Peyer's patch (tissue), 4 donors: Measurements from ENCODE around the gene SHISA2.

ENCODE experiments used
- POLR2A ChIP-seq, 2 donors: fragments of 450-650 bp; IDR thresholded peaks; one replicate each; pipeline ENCODE4 v1.5.1; 2017; ENCODE audit warnings: antibody characterized with exemption in 2 of 2, mild to moderate bottlenecking in 2 of 2, moderate library complexity in 2 of 2
- TF ChIP-seq, protein P1 (sequence below), 6 experiments: fragments of 450-650 bp in 4 of 6; fragments of 200-600 bp in 2 of 6; sonication (generic) in 1 of 6; IDR thresholded peaks; one replicate each; pipeline ENCODE4 v1.5.1; 2017 to 2019; ENCODE audit warnings: antibody characterized with exemption in 6 of 6, mild to moderate bottlenecking in 3 of 6, moderate library complexity in 1 of 6

DNA sequence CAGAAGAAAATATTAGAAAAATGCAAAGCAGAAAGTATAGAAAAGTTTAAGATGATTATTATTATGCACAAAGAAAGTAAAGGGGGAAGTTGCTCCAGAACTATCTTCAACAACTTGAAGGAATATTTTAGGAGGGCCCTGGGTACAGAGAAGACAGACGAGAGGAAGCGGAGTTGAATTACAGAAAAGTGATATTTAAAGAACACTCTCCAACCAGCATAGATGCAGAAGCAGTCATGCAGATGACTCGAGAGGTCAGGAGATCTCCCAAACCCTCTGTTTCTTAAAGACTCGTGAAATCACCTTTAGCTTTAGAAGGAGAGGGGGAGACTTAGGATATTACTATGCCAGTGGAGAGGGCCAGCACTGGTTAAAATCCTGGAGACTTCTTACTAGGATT, 8.5 kb upstream of the SHISA2 start:
- TF ChIP-seq, protein P1, sequence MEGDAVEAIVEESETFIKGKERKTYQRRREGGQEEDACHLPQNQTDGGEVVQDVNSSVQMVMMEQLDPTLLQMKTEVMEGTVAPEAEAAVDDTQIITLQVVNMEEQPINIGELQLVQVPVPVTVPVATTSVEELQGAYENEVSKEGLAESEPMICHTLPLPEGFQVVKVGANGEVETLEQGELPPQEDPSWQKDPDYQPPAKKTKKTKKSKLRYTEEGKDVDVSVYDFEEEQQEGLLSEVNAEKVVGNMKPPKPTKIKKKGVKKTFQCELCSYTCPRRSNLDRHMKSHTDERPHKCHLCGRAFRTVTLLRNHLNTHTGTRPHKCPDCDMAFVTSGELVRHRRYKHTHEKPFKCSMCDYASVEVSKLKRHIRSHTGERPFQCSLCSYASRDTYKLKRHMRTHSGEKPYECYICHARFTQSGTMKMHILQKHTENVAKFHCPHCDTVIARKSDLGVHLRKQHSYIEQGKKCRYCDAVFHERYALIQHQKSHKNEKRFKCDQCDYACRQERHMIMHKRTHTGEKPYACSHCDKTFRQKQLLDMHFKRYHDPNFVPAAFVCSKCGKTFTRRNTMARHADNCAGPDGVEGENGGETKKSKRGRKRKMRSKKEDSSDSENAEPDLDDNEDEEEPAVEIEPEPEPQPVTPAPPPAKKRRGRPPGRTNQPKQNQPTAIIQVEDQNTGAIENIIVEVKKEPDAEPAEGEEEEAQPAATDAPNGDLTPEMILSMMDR (IDR thresholded peaks at IDR 0.05), result no peak
- TF ChIP-seq POLR2A (IDR thresholded peaks at IDR 0.05), result no peak
